Measurements from ENCODE around the gene TBC1D19.
A peak's percentile ranks its signal among the peaks of the same experiment; 100 is the strongest.

TBC1D19 gene

GRCh38 chr4:26741491-26741871 is 157.6 kb downstream of the TBC1D19 start:
- no peak for DNase-seq

DNA sequence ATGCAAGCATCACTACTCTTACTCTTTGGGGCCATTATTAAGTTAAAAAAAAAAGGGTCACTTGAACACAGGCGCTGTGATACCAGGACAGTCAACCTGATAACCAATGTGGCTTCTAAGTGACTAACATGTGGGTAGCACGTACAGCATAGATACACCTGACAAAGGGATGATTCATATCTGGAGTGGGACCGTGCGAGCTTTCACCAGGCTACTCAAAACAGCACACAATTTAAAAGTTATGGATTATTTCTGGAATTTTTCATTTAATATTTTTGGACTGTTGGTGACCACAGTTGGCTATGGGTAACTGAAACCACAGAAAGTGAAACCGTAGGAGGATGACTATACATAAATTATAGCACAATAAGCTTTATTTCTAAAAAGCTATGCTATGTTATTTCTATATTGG is 162.9 kb downstream of the TBC1D19 start:
- DNase-seq = peak; percentile 89

- no peak for DNase-seq
Observed at GRCh38 chr4:26748811-26749210, 164.9 kb downstream of the TBC1D19 start.

- no peak for DNase-seq
Observed at GRCh38 chr4:26749867-26750266, 166.0 kb downstream of the TBC1D19 start.

DNA sequence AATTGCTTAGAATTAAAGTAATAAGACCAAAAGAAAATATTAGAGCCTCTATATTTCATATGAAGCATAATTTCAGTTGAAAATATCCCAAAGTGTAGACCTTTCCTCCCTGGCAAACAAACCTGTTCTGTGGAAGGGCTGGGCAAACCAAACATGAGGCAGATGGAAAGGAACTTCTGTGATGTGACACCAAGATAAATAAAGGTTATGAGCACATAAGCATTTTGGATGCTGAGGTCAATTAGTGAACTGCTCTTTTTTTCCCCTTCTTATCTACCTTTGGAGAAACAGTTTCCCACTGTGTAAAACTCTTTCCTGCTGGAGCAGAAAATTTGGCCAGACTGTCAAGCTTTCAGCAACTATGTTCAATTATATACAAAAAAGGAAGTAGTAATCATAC is 167.1 kb downstream of the TBC1D19 start:
- DNase-seq = no peak

- peak; percentile 71 for DNase-seq
Observed at GRCh38 chr4:26751838-26752237, 168.0 kb downstream of the TBC1D19 start.

- DNase-seq = no peak
Observed at GRCh38 chr4:26753187-26753586, 169.3 kb downstream of the TBC1D19 start.

GRCh38 chr4:26753617-26754016 is 169.7 kb downstream of the TBC1D19 start:
- no peak for DNase-seq

GRCh38 chr4:26757751-26758150 is 173.9 kb downstream of the TBC1D19 start:
- DNase-seq = no peak

GRCh38 chr4:26758899-26759298 is 175.0 kb downstream of the TBC1D19 start:
- DNase-seq = no peak

- DNase-seq = no peak
Observed at GRCh38 chr4:26762650-26763049, 178.8 kb downstream of the TBC1D19 start.

DNA sequence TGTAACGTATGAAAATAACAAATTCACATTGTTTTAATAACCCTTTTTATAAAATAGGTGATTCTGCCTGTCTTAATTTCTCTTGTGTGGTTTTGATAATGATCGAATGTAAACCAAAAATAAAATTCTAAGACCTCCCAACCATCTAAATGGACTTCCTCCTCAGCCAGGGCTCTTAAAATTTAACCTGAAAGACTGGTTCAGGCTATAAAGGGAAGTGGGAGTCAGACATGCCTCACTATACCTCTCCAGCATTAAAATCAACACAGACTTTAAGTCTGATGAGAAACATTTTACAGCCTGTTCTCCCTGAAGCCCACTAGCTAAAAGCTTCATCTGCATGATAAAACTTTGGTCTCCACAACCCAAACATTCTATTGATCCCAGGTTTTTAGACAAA is 179.2 kb downstream of the TBC1D19 start:
- no peak for DNase-seq

DNA sequence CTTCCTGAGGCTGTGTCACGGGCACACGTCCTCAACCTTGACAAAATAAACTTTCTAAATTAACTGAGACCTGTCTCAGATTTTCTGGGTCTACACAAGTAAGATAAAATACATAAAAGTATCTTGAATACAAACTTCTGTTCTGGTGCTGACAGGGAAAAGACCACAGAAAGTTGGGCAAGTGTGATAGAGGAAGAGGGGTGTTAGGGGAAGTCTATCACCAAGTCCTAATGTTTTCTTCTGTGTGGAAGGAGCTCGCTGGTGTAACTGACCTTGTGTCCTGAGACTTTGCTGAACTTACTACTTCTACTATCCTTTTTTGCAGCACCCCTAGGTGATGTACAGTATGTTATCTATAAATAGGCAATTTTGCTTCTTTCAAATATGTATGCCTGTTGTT is 179.8 kb downstream of the TBC1D19 start:
- no peak for DNase-seq

DNA sequence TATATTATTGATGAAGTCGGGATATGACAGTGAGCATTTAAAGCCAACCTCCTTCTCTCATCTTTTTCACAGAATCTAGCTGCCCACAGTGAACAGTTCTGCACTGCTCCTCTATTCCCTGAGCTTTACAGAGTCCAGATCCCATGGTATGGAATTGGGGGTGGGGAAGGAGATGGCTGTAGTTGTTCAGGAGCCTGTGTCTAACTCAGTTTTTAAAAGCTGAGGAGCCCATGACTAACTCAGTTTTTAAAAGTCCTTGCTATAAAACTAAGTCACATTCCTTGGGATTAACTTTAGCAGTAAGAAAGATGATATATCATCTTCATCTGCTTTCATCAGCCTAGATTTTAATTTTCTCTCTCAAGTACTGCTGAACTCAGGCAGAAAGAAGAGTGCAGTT is 180.3 kb downstream of the TBC1D19 start:
- DNase-seq = no peak

DNA sequence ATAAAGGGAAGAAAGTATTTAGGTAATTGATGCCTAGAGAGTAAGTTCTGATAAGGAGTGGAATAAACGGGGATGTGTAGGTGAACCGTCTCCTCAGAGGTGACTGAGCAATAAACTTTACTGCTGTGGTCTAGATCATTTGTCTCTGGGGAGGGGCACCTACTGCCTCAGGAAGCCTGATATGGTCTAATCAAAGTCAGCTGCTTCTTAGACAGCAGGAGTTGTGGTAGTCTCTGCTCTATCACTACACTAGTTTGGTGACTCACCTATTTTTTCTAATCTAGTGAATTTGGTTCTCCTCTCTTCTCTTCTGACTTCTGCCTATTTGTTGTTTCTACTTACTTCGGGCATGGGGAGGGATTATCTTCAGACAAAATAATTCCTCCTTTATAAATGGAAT is 181.6 kb downstream of the TBC1D19 start:
- DNase-seq = no peak

DNA sequence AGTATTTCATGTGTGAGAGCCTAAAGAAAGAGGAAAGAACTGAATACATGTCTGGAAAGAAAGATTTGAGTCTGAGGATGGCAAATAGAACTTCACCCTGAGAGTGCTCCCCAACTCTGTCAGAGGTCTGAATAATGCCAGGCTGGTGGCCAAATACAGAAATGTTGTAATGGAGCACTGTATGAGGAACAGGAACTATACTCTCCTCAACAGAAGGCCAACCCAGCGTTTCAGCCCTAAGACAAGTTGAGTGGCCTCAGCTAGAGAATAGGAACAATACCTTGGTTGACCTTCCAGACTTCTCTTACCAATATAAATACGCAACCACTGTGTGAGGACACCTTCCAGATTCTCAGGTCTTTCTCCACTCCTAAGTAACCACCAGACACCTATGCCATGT is 182.3 kb downstream of the TBC1D19 start:
- DNase-seq = no peak

- DNase-seq = no peak
Observed at GRCh38 chr4:26772096-26772873, 188.4 kb downstream of the TBC1D19 start.

DNA sequence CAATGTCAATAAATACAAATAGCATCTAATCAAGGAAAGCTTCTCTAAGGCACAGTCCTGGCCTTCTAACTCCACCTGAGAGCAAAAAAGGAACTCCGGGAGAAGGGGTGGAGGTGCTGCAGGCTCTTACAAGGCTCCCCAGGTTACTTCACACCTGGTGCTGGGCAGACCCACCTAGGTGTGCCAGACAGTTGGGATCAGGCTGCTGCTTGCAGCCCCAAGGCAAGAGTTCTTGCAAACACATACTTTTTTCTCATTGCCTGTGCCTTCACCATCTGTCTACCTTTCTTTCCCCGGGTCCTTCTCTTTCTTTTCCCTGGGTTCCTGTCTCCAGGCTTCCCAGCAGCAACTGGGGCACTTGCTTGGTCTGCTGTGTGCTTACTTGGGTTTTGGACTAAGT is 195.3 kb downstream of the TBC1D19 start:
- DNase-seq = no peak

DNA sequence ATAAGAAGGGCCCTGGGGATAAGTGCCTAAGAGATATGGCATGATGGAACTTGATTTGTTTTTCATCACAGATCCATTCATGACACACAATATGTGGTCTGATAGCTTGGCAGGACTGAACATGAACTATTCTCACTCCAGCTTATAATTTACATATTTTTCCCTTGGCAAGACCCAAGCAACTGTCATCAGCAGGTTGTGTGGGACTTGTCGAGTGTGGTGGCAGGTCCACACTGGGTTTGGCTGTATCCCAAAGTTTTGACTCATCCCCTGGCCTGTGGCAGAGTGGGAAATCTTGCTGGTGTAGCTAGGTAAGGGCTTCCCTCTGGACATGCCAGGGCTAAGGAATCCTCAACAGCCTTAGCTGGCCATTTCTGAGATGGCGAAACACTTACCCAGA is 195.8 kb downstream of the TBC1D19 start:
- DNase-seq = no peak

DNA sequence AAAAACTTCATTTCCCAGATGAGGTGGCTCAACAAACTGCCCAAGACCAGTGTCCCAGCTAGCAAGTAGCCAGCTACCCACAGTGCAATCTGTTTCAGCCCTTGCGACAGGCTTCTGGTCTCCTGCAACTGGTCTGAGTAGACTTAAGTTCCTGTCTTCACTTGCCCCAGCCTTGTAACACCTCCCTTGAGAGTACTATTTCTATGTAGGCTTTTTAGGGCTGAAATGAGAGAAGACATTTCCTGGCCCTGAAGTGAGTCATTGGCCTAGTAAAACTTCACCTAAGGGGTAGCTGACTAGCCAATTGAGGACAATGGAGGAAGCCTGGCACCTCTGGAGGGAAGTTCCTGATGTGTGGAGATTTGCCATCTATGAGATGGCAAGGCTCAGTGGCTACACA is 196.7 kb downstream of the TBC1D19 start:
- peak; percentile 13 for DNase-seq

DNA sequence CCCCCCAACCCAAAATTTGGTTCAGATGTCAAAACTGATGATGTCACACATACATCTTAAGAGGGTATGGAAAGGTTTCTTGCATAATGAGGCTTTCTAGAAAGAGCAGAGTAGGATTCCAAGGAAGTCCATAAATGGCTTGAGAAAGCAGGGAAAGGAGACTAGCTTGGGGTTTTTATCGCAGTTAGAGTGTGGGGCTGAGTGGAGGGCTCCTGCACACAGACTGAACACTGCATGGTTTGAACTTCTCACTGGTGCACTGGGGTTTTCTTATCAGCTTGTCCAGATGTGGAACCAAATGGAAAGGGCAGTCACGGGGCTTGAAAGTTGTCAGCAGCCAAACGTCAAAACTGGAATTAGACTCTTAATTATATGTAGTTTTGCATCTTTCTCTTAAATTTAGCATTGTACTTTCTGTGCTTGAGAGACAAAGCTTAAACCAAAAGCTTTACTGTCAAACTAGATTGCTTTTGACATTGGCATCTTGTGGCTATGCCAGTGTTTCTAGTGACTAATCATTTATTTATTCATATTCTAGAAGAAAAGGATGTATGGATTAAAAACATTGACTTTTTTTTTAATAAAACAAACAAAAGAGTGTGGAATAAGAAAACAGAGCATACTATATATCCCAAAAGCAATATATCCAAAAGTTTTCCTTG is 198.4 kb downstream of the TBC1D19 start:
- DNase-seq = no peak

DNA sequence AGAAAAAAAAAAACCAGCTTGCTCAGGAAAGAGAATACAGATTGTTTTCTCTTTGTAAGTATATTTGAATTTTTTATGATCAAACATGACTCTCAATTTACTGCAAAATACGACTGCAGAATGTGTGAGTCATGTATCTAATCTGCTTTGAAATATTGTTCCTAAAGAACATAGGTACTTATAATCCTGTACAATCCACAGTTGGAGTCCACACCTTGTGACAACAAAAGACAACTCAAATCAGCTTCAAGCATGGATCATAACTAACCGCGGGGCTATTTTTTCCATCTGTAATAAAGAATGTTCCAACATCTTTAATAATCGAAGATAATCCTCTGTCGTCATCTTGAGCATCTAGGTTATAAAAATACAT is 198.9 kb downstream of the TBC1D19 start:
- DNase-seq = no peak

DNA sequence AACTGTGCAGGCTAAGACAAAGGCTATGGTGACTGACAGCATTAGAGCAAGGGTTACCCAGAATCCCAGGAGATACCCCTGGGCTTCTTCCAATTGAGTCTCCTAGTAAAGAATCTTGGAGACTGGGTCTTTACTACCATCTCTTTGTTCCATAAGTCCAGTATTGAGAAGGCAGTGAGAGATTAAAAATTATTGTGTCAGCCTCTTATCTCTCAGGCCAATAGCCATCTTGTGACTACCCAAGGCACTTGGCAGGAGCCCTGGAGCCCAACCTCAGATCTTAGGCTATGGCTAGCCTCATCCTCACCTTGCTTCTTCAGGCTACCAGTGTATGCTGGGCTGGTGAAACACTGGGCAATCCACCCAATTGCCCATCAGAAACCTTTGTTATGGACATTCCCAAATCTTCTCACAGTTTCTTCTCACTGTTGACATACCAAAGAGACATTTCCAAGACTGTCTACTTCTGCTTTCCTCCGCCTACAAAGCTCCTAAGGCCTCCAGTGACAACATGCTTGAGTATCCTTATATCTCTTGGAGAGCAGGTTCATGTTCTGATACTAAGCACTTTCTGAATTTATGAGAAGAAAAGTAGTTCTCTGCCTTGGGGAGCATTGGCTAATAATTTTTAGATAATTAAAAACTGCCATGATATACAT is 200.5 kb downstream of the TBC1D19 start:
- DNase-seq = no peak

DNA sequence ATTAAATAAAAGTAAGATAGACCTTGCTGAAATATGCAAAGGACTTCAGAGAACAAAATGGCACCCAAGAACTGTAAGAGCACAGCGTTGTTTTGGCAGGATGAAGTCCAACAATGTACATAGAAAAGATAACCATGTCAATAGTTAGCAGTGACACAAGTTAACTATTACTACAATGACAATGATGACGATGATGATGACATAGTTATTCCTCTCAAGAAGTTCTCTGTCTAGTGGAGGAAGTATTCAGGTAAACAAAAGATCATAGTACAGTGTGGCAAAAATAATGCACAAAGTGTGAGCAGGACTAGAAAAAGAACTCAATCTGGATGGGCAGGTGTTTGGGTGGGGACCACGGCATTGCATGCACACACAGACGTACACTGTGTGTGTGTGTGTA is 201.4 kb downstream of the TBC1D19 start:
- DNase-seq = no peak
